GM13976 (cell line): ENCODE data around the gene INTS12.

ENCODE experiments used
- DNase-seq: peaks from one replicate; pipeline ENCODE4 v3.0.0; 2012; ENCODE audit warnings: low spot score
- in situ Hi-C: fragments of 300-500 bp; cut with MboI; formaldehyde crosslinking; loops from one replicate; pipeline ENCODE4 v1.12.0; 2022; ENCODE audit warnings: low sequenced_read_pairs, mixed read lengths, inconsistent platforms; ENCODE audit not compliant: unreplicated experiment
- TF ChIP-seq, protein P1 (sequence below): IDR thresholded peaks from 2 replicates; pipeline ENCODE4 v1.5.1; 2012; ENCODE audit warnings: borderline replicate concordance, mild to moderate bottlenecking; ENCODE audit not compliant: insufficient read depth; ENCODE audit errors: extremely low read depth, missing control alignments, control extremely low read depth

The INTS12 gene

DNA sequence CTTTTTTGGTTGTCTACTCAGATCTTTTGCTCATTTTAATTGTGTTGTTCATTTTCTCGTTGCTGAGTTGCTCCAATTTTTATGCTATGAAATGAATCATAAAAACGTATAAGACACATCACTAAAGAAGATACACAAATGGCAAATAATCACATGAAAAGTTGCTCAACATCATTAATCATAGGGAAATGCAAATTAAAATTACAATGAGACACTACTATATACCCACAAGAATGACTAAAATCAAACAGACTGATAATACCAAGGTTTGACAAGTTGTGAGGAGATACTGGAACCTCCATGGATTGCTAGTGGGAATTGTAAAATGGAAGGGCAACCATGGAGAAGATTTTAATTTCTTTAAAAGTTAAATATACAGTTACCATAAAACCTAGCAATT, 17.1 kb upstream of the INTS12 start:
- TF ChIP-seq, protein P1, sequence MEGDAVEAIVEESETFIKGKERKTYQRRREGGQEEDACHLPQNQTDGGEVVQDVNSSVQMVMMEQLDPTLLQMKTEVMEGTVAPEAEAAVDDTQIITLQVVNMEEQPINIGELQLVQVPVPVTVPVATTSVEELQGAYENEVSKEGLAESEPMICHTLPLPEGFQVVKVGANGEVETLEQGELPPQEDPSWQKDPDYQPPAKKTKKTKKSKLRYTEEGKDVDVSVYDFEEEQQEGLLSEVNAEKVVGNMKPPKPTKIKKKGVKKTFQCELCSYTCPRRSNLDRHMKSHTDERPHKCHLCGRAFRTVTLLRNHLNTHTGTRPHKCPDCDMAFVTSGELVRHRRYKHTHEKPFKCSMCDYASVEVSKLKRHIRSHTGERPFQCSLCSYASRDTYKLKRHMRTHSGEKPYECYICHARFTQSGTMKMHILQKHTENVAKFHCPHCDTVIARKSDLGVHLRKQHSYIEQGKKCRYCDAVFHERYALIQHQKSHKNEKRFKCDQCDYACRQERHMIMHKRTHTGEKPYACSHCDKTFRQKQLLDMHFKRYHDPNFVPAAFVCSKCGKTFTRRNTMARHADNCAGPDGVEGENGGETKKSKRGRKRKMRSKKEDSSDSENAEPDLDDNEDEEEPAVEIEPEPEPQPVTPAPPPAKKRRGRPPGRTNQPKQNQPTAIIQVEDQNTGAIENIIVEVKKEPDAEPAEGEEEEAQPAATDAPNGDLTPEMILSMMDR: no peak
- DNase-seq: no peak
- in situ Hi-C loops: no loop called here

DNA sequence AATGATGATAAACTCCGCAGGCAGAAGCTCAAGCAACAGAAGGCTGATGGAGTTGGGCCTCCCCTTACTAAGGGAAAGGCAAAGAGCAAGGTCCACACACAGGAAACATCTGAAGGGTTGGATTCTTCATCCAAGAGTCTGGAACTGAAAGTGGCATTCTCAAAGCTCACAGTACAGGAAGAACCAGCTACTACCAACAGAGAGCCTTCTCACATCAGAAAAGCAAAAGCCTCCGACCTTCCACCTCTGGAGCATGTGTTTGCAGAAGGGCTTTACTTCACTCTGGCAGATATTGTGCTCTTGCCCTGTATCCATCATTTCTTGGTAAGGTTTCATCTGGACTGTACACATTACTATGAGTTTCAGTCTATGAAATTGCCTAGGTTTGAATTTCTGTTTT, 10.7 kb upstream of the INTS12 start:
- in situ Hi-C loops: no loop called here
- TF ChIP-seq, protein P1: no peak
- DNase-seq: no peak

DNA sequence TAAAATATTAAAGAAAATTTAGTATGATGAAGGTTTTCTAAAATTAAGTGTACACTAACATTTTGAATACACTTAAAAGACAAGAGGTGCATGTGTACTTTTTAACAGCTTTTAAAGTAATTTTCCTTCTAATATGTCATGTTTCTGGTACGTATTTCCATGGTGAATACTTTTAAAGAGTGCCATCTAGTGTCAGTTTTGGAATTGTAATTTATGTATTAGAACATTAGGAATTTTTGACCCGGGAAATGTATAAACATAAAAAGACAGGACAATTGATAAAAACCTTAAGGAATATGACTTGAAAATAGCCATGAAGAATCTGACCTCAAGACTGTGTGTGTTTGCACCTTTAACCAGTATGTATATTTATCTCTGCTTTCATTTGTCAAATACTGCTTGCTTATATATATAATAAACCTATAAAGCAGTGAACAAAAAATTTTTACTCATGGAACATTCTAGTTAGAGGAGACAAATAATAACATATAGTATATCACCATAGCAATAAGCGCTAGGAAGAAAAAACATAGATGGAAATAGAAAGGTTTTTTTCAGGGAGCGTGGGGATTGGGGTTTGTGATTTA, 7.3 kb upstream of the INTS12 start:
- TF ChIP-seq, protein P1: no peak
- DNase-seq: no peak
- in situ Hi-C loops: no loop called here

DNA sequence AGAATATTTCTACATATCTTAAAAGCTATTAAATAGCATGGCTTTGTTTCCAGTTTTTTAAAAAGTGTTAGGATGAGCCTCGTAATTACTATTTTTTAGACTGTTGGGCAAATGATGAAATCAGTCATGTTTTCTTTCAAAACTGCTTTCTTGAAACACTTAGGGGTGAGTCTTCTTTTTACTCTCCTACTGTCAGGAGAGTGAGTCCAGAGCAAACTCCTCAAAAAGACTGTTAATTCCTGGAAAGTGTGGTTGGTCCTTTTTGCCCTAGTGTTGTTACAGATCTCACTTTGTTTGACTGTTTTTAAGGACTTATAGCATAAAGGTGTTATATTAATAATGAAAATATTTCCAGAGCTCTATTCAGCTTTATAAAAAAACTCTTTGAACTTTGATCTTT, 6.4 kb upstream of the INTS12 start:
- TF ChIP-seq, protein P1: no peak
- in situ Hi-C loops: no loop called here
- no peak for DNase-seq

DNA sequence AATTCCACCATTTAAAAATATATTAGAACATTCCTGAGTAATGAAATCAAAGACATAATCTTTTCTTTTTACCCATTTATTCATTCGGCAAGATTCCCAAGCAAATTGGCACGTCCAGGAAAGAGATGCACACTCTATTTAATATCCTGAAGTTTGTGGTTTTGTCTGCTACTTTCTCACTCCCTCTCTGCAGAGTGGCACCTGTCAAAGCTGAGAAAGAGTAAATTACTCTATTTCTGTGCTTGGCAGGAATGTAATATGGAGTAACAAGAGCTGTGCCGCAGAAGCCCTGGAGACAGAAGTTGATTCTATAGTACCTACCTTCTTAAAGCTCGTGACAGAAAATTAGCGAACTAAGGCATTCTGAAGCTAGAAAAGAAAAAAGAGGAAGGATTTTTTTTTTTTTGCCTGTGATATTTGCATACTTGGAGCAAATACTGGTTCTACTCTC, 5.6 kb upstream of the INTS12 start:
- TF ChIP-seq, protein P1: no peak
- peak; percentile 31 for DNase-seq
- in situ Hi-C loops: no loop called here

DNA sequence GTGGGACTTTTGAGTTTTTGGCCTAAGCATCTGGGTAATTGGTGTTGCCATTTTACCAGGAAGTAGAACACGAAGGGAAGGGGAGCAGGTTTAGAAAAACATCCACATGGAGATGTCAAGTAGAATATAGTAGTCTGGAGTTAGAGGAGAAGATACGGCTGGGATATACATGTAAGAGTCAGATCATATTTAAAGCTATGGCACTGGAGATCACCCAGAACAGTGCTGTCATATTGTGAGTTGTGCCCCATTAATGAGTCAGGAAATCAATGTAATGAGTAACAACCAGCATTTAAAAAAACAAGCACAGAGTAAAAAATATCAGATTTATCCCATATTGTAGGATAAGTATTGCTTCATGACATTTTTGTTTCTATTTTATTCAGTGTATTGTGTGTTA, 4.3 kb upstream of the INTS12 start:
- DNase-seq: no peak
- in situ Hi-C loops: no loop called here
- TF ChIP-seq, protein P1: no peak

DNA sequence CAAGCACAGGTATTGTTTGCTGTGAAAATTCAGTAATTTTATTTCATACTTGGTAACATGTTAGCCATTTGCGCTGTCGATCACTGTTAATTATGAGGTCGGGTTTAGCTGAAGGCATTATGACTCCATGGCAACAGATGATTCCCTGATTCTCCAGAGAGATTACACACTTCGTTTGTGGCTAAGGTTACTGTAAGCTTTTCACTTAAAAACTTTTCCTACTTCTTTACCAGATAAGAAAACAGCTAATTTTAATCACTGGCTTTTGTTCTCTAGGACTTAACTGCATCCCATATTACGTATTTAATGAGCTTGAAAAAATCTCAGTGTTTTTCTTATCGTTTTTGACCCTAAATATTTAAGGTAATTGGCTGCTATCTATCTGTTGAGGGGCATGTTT, 2.2 kb upstream of the INTS12 start:
- no peak for DNase-seq
- TF ChIP-seq, protein P1: no peak
- in situ Hi-C loops: no loop called here
